Cardiac muscle cell (in vitro differentiated cells and primary cell): ENCODE data around the gene OPRM1. TPM values are rescaled to one million over a fixed set of nuclear protein-coding genes. Genes with fewer than 3 reads are reported as not detected.

Source experiments
- DNase-seq, 2 donors: peaks; one replicate each; pipeline versions ENCODE4 v3.0.0 to v3.0.0-alpha.2; 2010 to 2017; ENCODE audit warnings: low read depth in 1 of 2, low spot score in 1 of 2
- H3K27ac ChIP-seq: fragments of 200-600 bp; sonication (generic); 2 replicates; pipeline ENCODE4 v1.5.1; 2016
- H3K27me3 ChIP-seq: fragments of 200-600 bp; sonication (generic); 2 replicates; pipeline ENCODE4 v1.6.0; 2016; ENCODE audit warnings: control low read depth
- H3K36me3 ChIP-seq: fragments of 200-600 bp; sonication (generic); 2 replicates; pipeline ENCODE4 v1.5.1; 2016; ENCODE audit warnings: control low read depth
- H3K4me1 ChIP-seq: fragments of 200-600 bp; sonication (generic); 2 replicates; pipeline ENCODE4 v1.8.1; 2017; ENCODE audit warnings: low read depth, mild to moderate bottlenecking, mixed run types
- H3K4me3 ChIP-seq: fragments of 200-600 bp; sonication (generic); 2 replicates; pipeline ENCODE4 v1.5.1; 2016; ENCODE audit warnings: mild to moderate bottlenecking
- H3K9me3 ChIP-seq: fragments of 200-600 bp; sonication (generic); 2 replicates; pipeline ENCODE4 v1.5.1; 2017; ENCODE audit warnings: low read depth, mild to moderate bottlenecking, control low read depth
- CTCF ChIP-seq: IDR thresholded peaks from 2 replicates; pipeline ENCODE4 v1.5.1; 2012; ENCODE audit warnings: low read depth, mild to moderate bottlenecking, low read length
- polyA plus RNA-seq: library from polyadenylated mRNA; unstranded; fragments of >200 nt; fragmentation: Nextera tagmentation; extraction: Ambion mirVana; gene quantifications from 2 replicates; pipeline ENCODE4 v1.2.1, GENCODE V29; 2016
- total RNA-seq: library from RNA; depleted of rRNA; stranded (reverse); fragments of >200 nt; gene quantifications from 2 replicates; pipeline ENCODE4 v1.2.3, GENCODE V29; 2016

The OPRM1 gene
- total and polyA plus RNA-seq, 2 experiments from 2014 or later: not detected

- Histone ChIP-seq H3K27ac (no peak overlapping the region), H3K9me3 (no peaks in the 10 kb centered on the region), H3K27me3 (no peaks in the 10 kb centered on the region), H3K4me3 (no peak overlapping the region), H3K36me3 (no peaks in the 10 kb centered on the region), H3K4me1 (no peaks in the 10 kb centered on the region)
- TF ChIP-seq CTCF: no peak
- no peak for DNase-seq
Measured at GRCh38 chr6:154058963-154059680, 20.1 kb downstream of the OPRM1 start.

GRCh38 chr6:154060076-154060475 lies 21.0 kb downstream of the OPRM1 start:
- DNase-seq: no peak
- Histone ChIP-seq H3K36me3 (no peaks in the 10 kb centered on the region), H3K4me1 (no peaks in the 10 kb centered on the region), H3K4me3 (no peak overlapping the region), H3K9me3 (no peaks in the 10 kb centered on the region), H3K27me3 (no peaks in the 10 kb centered on the region), H3K27ac (no peak overlapping the region)
- no peak for TF ChIP-seq CTCF

GRCh38 chr6:154070041-154070440 lies 31.0 kb downstream of the OPRM1 start:
- Histone ChIP-seq H3K9me3 (no peaks in the 10 kb centered on the region), H3K4me3 (no peak overlapping the region), H3K4me1 (no peaks in the 10 kb centered on the region), H3K27me3 (no peaks in the 10 kb centered on the region), H3K36me3 (no peaks in the 10 kb centered on the region), H3K27ac (no peak overlapping the region)
- no peak for TF ChIP-seq CTCF
- DNase-seq: no peak

- no peak for DNase-seq
- no peak overlapping the region for H3K27ac ChIP-seq
- no peaks in the 10 kb centered on the region for H3K27me3 ChIP-seq
- H3K9me3 ChIP-seq: no peaks in the 10 kb centered on the region
- no peak for TF ChIP-seq CTCF
- H3K4me1 ChIP-seq: no peaks in the 10 kb centered on the region
- H3K4me3 ChIP-seq: no peak overlapping the region
- no peaks in the 10 kb centered on the region for H3K36me3 ChIP-seq
Measured at GRCh38 chr6:154070657-154071056, 31.6 kb downstream of the OPRM1 start.

GRCh38 chr6:154071236-154071635 lies 32.2 kb downstream of the OPRM1 start:
- TF ChIP-seq CTCF: no peak
- H3K9me3 ChIP-seq: no peaks in the 10 kb centered on the region
- H3K27me3 ChIP-seq: no peaks in the 10 kb centered on the region
- no peaks in the 10 kb centered on the region for H3K4me1 ChIP-seq
- no peaks in the 10 kb centered on the region for H3K36me3 ChIP-seq
- H3K4me3 ChIP-seq: no peak overlapping the region
- DNase-seq: no peak
- H3K27ac ChIP-seq: no peak overlapping the region
